GM19455 (cell line): ENCODE data around the gene EIF1.
"Not testable (repeated sequence)": the region's sequence is repeated elsewhere in the genome, so short reads cannot be mapped to it uniquely, and the experiment has no call there.

ENCODE experiments used
- ATAC-seq: cut with Tn5 transposase; IDR thresholded peaks from one replicate; pipeline ENCODE4 v1.9.1; 2021; ENCODE audit not compliant: unreplicated experiment

The EIF1 gene

DNA sequence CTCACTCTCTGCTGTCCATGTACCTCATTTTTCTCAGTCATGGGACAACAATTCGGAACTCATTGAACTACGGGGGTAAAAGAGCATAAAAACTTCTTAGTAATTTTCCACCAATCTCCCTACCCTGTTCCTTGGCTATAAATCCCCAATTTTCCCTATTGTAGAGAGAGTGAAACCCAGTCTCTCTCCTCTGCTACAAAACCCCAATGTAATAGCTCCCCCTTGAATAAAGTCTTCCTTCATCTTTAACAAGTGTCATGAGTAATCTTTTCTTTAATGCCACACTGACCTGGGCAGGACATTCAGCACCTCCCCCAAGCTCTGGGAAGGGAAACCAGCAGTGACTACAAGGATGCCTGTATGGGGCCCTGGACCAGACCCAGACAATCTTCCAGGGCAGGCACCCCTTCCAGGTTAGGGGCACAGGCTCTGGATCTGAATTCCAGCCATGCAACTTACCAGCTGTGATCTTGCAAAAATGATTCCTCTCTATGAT is 10.2 kb upstream of the EIF1 start:
- no peak for ATAC-seq

DNA sequence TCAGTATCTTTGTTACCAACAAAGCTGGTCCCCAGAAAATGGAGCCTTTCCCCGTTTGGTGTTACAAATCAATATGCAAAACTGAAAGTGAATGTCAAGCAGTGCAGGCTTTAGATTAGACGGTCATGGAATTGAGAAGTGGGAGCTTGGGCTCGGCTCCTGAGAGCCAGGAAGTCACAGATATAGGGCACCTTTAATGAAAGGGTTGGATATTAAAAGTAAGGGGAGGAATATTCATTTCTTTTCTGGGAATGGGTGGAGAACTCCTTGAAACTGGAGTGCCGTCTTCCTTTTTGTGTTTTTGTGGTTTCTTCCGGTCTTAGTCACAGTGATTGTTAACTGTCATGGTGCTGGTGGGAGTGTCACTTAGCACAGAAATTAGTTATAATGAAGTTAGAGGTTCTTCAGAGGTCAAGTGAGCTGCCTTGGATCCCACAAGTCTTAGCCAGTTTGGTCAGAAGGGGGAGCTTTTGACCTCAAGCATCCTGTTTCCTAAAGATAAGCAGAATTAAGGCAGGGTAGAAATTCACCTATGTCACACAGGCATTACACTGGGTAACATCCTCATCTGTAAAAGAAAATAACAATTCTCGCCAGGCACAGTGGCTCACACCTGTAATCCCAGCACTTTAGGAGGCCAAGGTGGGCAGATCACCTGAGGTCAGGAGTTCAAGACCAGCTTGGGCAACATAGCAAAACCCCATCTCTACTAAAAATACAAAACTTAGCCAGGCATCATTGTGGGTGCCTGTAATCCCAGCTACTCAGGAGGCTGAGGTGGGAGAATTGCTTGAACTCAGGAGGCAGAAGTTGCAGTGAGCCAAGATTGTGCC is 9.6 kb upstream of the EIF1 start:
- ATAC-seq, result peak; percentile 56

GRCh38 chr17:41679740-41680425 is 8.8 kb upstream of the EIF1 start:
- ATAC-seq, result no peak

DNA sequence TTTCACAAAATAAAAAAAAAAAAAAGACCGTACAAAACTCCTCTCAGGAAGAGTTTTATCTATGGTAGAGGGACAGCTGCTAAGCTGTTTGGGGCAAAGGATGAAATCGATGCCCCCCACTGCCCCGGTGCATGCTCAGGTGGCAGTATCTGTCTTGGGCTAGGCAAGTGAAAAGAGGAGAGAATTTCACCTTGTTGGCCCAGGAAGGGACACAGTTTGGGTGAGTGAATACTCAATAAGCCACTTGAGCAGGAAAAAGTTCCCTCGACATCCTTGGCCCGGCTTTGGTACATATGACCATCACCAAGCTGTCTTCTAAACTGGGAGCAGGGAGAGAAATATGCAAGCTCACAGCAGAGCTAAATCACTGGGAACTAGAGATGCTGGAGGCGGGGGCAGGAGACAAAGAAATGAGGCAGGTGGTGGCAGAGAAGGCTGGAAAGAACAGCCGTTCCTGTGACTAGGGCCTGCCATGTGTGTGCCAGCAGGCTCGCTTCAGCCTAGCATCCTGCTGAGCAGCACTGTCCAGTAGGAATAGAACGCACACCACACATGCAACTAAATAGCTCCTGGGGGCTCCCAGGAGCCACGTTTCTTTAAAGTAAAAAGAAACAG is 8.2 kb upstream of the EIF1 start:
- ATAC-seq, result no peak

- ATAC-seq, result no peak
These were observed 6.9 kb upstream of the EIF1 start for GRCh38 chr17:41681776-41682175.

DNA sequence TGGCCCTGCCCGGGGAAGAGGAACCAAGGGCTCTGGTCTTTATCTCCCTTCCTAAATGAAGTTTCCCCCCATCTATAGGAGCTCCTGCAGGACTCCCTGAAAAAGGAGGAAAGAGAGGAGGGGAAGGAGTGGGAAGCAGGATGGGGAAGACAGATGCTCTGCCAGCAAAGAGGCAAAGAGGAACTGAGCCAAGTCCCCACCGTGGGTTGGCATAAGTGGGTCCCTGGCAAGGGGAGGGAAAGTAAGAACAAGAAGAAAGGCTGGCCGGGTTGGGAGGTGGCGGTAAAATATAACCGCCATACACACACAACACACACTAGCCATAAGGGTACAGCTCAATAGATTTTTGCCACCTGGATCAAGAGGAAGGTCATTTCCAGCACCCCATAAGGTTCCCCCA is 6.1 kb upstream of the EIF1 start:
- no peak for ATAC-seq

GRCh38 chr17:41683441-41684007 is 5.2 kb upstream of the EIF1 start:
- no peak for ATAC-seq

GRCh38 chr17:41684035-41684434 is 4.7 kb upstream of the EIF1 start:
- no peak for ATAC-seq

DNA sequence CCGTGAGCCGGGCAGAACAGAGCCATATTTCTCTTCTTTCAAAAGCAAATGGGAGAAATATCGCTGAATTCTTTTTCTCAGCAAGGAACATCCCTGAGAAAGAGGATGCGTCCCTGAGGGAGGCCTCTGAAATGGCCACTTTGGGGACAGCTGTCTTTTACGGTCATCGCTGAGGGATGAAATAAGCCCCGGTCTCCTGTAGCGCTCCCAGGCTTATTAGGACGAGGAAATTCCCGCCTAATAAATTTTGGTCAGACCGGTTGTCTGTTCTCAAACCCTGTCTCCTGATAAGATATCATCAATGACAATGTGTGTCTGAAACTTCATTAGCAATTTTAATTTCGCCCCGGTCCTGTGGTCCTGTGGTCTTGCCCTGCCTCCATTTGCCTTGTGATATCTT is 2.9 kb upstream of the EIF1 start:
- ATAC-seq, result not testable (repeated sequence)

GRCh38 chr17:41686281-41686680 is 2.4 kb upstream of the EIF1 start:
- no peak for ATAC-seq

- peak; percentile 2 for ATAC-seq
These were observed 651 bp upstream of the EIF1 start for GRCh38 chr17:41687828-41688640.

DNA sequence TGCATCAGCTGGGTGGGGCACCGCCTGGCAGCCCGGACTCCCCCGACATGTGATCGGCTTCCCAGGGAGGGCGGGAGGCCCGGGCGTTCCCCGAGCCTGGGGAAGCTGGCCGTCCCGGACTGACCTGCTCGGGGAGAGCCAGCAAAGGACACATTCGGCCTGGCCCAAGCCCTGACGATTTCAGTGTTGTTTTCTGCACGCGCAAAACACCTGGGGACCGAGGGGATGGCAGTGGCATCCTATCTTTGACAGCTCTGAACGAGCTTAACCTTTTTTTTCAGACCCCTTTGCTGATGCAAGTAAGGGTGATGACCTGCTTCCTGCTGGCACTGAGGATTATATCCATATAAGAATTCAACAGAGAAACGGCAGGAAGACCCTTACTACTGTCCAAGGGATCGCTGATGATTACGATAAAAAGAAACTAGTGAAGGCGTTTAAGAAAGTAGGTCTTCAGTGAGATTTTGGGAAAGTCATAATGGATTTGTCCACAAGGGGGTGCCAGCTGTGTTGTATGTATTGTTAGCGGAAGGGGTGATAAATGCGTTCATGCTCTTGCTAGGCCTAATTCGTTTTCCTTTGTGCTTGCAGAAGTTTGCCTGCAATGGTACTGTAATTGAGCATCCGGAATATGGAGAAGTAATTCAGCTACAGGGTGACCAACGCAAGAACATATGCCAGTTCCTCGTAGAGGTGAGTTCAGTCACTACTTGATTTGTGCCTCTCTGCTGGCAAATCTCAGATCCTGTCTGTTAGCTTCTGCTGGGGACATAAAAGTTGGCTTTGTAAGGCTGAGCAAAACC is 1.0 kb downstream of the EIF1 start:
- ATAC-seq, result no peak

DNA sequence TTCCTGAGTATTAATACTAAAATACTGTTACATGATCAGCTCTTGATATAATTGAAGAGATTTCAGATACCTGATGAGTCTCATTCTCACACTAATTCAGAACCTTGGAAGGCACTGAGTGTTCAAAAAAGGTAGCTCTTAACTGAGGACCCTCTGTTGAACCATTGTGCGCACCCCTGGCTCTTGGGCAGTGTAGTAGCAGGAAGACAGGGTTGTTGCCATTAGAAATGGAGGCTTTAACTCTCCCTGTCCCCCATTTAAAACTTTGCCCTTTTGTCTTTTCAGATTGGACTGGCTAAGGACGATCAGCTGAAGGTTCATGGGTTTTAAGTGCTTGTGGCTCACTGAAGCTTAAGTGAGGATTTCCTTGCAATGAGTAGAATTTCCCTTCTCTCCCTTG is 1.8 kb downstream of the EIF1 start:
- ATAC-seq, result no peak

GRCh38 chr17:41691031-41691777 is 2.5 kb downstream of the EIF1 start:
- no peak for ATAC-seq

- ATAC-seq, result no peak
These were observed 4.2 kb downstream of the EIF1 start for GRCh38 chr17:41692722-41693521.

DNA sequence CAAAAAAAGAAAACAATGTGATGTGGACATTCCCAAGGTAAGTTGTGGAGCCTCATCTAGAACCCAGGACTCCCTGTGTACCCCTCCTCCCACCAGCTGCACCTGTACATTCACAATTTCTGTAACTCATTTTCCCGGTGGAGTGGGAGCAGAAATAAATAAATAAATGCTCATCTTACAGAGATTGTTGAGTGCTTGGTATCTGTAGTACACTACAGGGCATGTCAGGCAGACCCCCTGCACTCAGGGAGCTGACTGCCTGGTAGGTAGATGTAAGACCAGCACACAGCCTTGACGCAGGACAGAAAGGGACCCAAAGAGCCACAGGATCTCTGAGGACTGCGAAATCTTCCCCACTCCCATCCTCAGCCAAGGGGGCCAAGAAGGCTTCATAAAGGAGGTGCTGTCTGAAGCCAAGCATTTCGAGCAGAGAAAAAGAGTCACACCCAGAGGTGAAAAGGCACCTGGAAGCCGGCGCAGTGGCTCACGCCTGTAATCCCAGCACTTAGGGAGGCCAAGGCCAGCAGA is 6.5 kb downstream of the EIF1 start:
- ATAC-seq, result no peak

- ATAC-seq, result no peak
These were observed 7.5 kb downstream of the EIF1 start for GRCh38 chr17:41695954-41696757.
